LNCaP clone FGC (cell line): ENCODE results near the gene L3HYPDH.

Experiments
- DNase-seq: peaks from one replicate; pipeline ENCODE4 v3.0.0-alpha.2; 2011; ENCODE audit warnings: low read depth
- H3K4me3 ChIP-seq: 2 replicates; pipeline ENCODE4 v1.5.1; 2011; ENCODE audit warnings: mild to moderate bottlenecking, low read depth, low read length, control low read depth
- CTCF ChIP-seq: IDR thresholded peaks from 2 replicates; pipeline ENCODE4 v1.5.1; 2012; ENCODE audit warnings: mild to moderate bottlenecking; ENCODE audit not compliant: control insufficient read depth, insufficient read depth; ENCODE audit errors: extremely low read depth

Gene L3HYPDH

GRCh38 chr14:59428581-59429012 lies 55.6 kb downstream of the L3HYPDH start:
- no peak for DNase-seq
- H3K4me3 ChIP-seq: no peak overlapping the region
- TF ChIP-seq CTCF: peak; percentile 19; the same call in 1 of the 2 replicates

- H3K4me3 ChIP-seq: no peak overlapping the region
- no peak for DNase-seq
- TF ChIP-seq CTCF: no peak
Observed at GRCh38 chr14:59427653-59428580, 56.3 kb downstream of the L3HYPDH start.

GRCh38 chr14:59425322-59425935 lies 58.8 kb downstream of the L3HYPDH start:
- H3K4me3 ChIP-seq: no peak overlapping the region
- no peak for TF ChIP-seq CTCF
- no peak for DNase-seq

GRCh38 chr14:59424341-59425071 lies 59.7 kb downstream of the L3HYPDH start:
- TF ChIP-seq CTCF: no peak

More at GRCh38 chr14:59424341-59425071, 59.7 kb downstream of the L3HYPDH start:
- DNase-seq: no peak
- H3K4me3 ChIP-seq: no peak overlapping the region
